NCI-H1092 (cell line): Measurements from ENCODE around the gene STAU1.
"Not testable (repeated sequence)": the region's sequence is repeated elsewhere in the genome, so short reads cannot be mapped to it uniquely, and the experiment has no call there.

Source experiments
- DNase-seq: peaks from one replicate; lab custom pipeline; 2025; lab: John Stamatoyannopoulos, UW

STAU1 gene

GRCh38 chr20:49115564-49115963 lies 72.6 kb downstream of the STAU1 start:
- DNase-seq, result no peak

- DNase-seq, result no peak
Observed at GRCh38 chr20:49112596-49113274, 75.4 kb downstream of the STAU1 start.

- no peak for DNase-seq
Observed at GRCh38 chr20:49110767-49111694, 77.1 kb downstream of the STAU1 start.

GRCh38 chr20:49106328-49106727 lies 81.8 kb downstream of the STAU1 start:
- DNase-seq, result no peak

GRCh38 chr20:49104979-49105547 lies 83.1 kb downstream of the STAU1 start:
- DNase-seq, result not testable (repeated sequence)

- no peak for DNase-seq
Observed at GRCh38 chr20:49104365-49104648, 83.8 kb downstream of the STAU1 start.

GRCh38 chr20:49103647-49104364 lies 84.3 kb downstream of the STAU1 start:
- no peak for DNase-seq

- no peak for DNase-seq
Observed at GRCh38 chr20:49103019-49103418, 85.1 kb downstream of the STAU1 start.

- no peak for DNase-seq
Observed at GRCh38 chr20:49100972-49101371, 87.2 kb downstream of the STAU1 start.

- not testable (repeated sequence) for DNase-seq
Observed at GRCh38 chr20:49100292-49100691, 87.8 kb downstream of the STAU1 start.

- DNase-seq, result no peak
Observed at GRCh38 chr20:49099011-49099410, 89.1 kb downstream of the STAU1 start.

- DNase-seq, result no peak
Observed at GRCh38 chr20:49098136-49098535, 90.0 kb downstream of the STAU1 start.

- no peak for DNase-seq
Observed at GRCh38 chr20:49097159-49097558, 91.0 kb downstream of the STAU1 start.

- no peak for DNase-seq
Observed at GRCh38 chr20:49096203-49096730, 91.9 kb downstream of the STAU1 start.

GRCh38 chr20:49091762-49092161 lies 96.4 kb downstream of the STAU1 start:
- DNase-seq, result no peak

- no peak for DNase-seq
Observed at GRCh38 chr20:49091104-49091503, 97.0 kb downstream of the STAU1 start.

- not testable (repeated sequence) for DNase-seq
Observed at GRCh38 chr20:49082295-49082694, 105.8 kb downstream of the STAU1 start.

GRCh38 chr20:49078310-49078709 lies 109.8 kb downstream of the STAU1 start:
- DNase-seq, result no peak

GRCh38 chr20:49074521-49074920 lies 113.6 kb downstream of the STAU1 start:
- DNase-seq, result no peak
